MM.1S (cell line): ENCODE data around the gene TRAPPC10.
"Not testable (repeated sequence)": the region's sequence is repeated elsewhere in the genome, so short reads cannot be mapped to it uniquely, and the experiment has no call there.

Experiments used
- CTCF ChIP-seq: fragments of 300-600 bp; sonication (generic); IDR thresholded peaks from 2 replicates; pipeline ENCODE4 v1.5.1; 2016; ENCODE audit warnings: antibody characterized with exemption, low read length, mixed read lengths
- EZH2 ChIP-seq: fragments of 300-600 bp; sonication (generic); optimal IDR thresholded peaks from 2 replicates; pipeline ENCODE3; 2017; ENCODE audit warnings: low read depth, mild to moderate bottlenecking, antibody characterized with exemption, low read length, mixed read lengths

DNA sequence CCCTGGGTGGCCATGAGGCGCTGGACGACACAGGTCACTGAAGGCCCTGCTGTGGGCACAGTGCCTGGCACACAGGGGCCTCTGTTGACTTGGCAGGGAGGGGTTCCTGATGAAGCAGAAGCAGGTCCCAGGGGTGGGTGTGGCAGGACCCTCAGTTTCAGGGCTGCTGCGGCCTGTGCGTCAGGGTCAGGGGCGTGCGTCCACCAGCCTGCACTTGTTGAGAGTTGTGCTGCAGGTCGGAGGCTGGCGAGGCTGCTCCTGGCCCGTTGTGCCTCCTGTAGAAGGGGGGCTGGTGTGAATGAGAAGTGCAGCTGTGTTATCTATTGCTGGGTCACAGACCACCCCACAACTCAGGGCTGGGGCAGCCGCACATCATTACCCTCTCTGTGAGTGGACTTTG is 130.4 kb downstream of the TRAPPC10 start:
- not testable (repeated sequence) for TF ChIP-seq CTCF, EZH2
